ENCODE measurements around the gene LMO3. TPM values are rescaled to one million over a fixed set of nuclear protein-coding genes. Genes with fewer than 3 reads are reported as not detected.

The LMO3 gene
- total and polyA plus RNA-seq, 2 of the 8 experiments (the other 6 are each of a cell fraction or from before 2014, with no cell fraction given), result 4.7 to 16.7 TPM

DNA sequence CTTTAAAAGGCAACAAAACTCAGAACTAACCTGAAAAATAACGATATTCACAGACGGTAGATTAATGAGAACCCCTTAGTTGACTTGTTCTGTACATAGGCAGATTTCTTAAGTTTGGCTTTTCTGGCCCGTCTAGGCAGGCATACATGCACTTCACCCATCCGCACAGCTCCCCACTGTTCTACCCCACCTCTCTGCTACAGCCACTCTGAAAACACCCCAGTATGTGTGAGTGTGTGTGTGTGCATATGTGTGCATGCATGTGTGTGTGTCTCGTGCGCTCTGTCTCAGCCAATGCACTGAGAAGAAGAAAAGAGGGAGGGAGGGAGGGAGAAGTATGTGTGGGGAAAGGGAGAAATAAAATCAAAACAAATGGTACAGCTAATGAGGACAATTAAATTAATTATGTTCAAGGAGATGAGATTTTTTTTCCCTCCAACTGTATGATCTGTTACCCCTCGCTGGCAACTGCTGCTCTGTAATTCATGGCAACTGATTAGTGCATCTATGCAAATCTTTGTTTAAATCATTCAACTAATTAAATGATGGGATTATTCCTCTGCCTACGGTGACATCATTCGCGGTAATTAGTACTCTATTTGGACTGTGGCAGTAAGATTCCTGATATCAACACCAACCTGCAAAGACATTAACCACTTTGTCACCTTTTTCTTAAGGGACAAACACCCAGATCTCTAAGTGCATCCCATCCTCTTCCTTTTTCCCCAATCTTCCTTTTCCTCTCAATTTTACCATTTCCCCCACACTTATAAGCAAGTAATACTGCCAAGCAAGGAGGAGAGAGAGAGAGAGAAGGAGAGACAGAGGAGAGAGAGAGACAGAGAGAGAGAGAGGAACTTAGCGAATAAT is 2.2 kb upstream of the LMO3 start:
- Histone ChIP-seq H3K79me1 (ENCODE audit: low read depth, low read length) (no peaks in the 10 kb centered on the region), H2BK20ac (ENCODE audit: low read length) (no peak overlapping the region), H3K23ac (ENCODE audit: insufficient read length) (no peak overlapping the region), H3K14ac (ENCODE audit: insufficient read length) (no peak overlapping the region), H3K36me3 (ENCODE audit: control insufficient read depth in 2 of 4, insufficient read depth in 4 of 4, low read length in 3 of 4) (no peaks in the 10 kb centered on the region), H4K5ac (ENCODE audit: insufficient read length, low read depth, low read length) (no peak overlapping the region), H3K4me2 (ENCODE audit: insufficient read depth in 1 of 2, low read depth in 2 of 2, low read length in 2 of 2) (peak overlapping the region in 1 of 2 experiments; percentile 79; a peak in 2 of 4 replicates), H3K27me3 (replicated peaks in 1 of 4; ENCODE audit: control insufficient read depth in 3 of 4, extremely low read depth in 1 of 4, insufficient read depth in 3 of 4, low read length in 3 of 4) (peaks cover 0 to 40% (median 17%) of the 10 kb centered on the region in 4 experiments; a peak in 5 of 7 replicates), H2BK15ac (ENCODE audit: low read length) (no peak overlapping the region; the same call in 1 of the 2 replicates), H3K4me1 (replicated peaks in 1 of 4; ENCODE audit: control insufficient read depth in 3 of 4, insufficient read depth in 4 of 4, low read length in 3 of 4) (peaks cover 12 to 33% (median 20%) of the 10 kb centered on the region in 4 experiments; a peak in 6 of 7 replicates), H3K27ac (ENCODE audit: low read depth, low read length) (no peak overlapping the region), H2BK12ac (ENCODE audit: low read depth, low read length) (no peak overlapping the region), H3K9me3 (ENCODE audit: insufficient read depth in 2 of 2, low read depth in 1 of 2, low read length in 1 of 2) (no peaks in the 10 kb centered on the region), H4K8ac (ENCODE audit: extremely low read depth, insufficient read depth, low read length) (no peak overlapping the region), H2BK120ac (replicated peaks; ENCODE audit: low read depth, low read length) (no peak overlapping the region), H3K18ac (ENCODE audit: extremely low read depth, low read length) (no peak overlapping the region), H3K4ac (replicated peaks; ENCODE audit: insufficient read length, low read depth, low read length) (no peak overlapping the region), H3K56ac (replicated peaks; ENCODE audit: insufficient read length, low read depth, low read length) (no peak overlapping the region), H3K4me3 (ENCODE audit: extremely low read depth in 1 of 4, insufficient read depth in 2 of 4, low read depth in 3 of 4, low read length in 4 of 4) (peak overlapping the region in 1 of 4 experiments; percentile 49; a peak in 1 of 8 replicates), H2AK5ac (ENCODE audit: low read depth, low read length) (no peak overlapping the region), H2BK5ac (ENCODE audit: low read depth, low read length) (no peak overlapping the region), H3K79me2 (ENCODE audit: control insufficient read depth in 1 of 2, insufficient read depth in 2 of 2, low read length in 2 of 2) (no peaks in the 10 kb centered on the region), H3K9ac (replicated peaks in 1 of 4; ENCODE audit: extremely low read depth in 1 of 4, low read depth in 3 of 4, low read length in 3 of 4) (no peak overlapping the region), H4K20me1 (replicated peaks in 1 of 2; ENCODE audit: control insufficient read depth in 1 of 2, insufficient read depth in 2 of 2, low read length in 2 of 2) (no peaks in the 10 kb centered on the region), H4K91ac (replicated peaks; ENCODE audit: insufficient read length, low read length) (no peak overlapping the region), H3K23me2 (ENCODE audit: low read depth, low read length) (peaks cover 18% of the 10 kb centered on the region), H2AFZ (ENCODE audit: low read length) (no peak overlapping the region)
- CTCF ChIA-PET (ENCODE audit: partially characterized antibody), result interaction anchor here (0.8 to 2.0 kb wide), 3 partner anchors 25 to 234 kb away, joined by 3 to 4 read pairs (median 4); no protein-coding TSS in a partner anchor
- POLR2A ChIA-PET (ENCODE audit: partially characterized antibody), result interaction anchor here (0.7 kb wide), 1 partner anchor 59 kb away, joined by 3 read pairs; no protein-coding TSS in a partner anchor
- WGBS, 2 experiments (ENCODE audit: extremely low coverage in 1 of 2, insufficient coverage in 1 of 2, insufficient read length in 1 of 2, insufficient replicate concordance in 2 of 2, low coverage in 1 of 2, low lambda C conversion rate in 2 of 2, missing lambda C conversion rate in 1 of 2), result 45% methylated on average over 11 of the region's 11 CpGs; no CpG with 5 or more reads in 1 of the 2 experiments
- FAIRE-seq (no peak), DNase-seq (ENCODE audit: low read depth in 1 of 2, low spot score in 2 of 2) (no peak)
- TF ChIP-seq HDAC2 (IDR thresholded peaks at IDR 0.05; ENCODE audit: borderline replicate concordance in 1 of 2, low read depth in 2 of 2, low read length in 2 of 2) (no peak), RNF2 (IDR thresholded peaks at IDR 0.05; ENCODE audit: borderline replicate concordance, low read depth, low read length, missing control alignments, poor library complexity, severe bottlenecking) (peak; percentile 46)

Data from H1 (cell line).